Measurements from ENCODE around the gene GHR.
A peak's percentile ranks its signal among the peaks of the same experiment; 100 is the strongest.

The GHR gene

GRCh38 chr5:42745426-42745825, 322.2 kb downstream of the GHR start:
- H3K4me3 ChIP-seq (ENCODE audit: low read depth, low read length), result no peak overlapping the region
- TF ChIP-seq CTCF (IDR thresholded peaks at IDR 0.05; ENCODE audit: borderline replicate concordance, insufficient read depth, low read depth, low read length), result peak; percentile 41; the same call in 1 of the 2 replicates

GRCh38 chr5:42745856-42746255, 322.6 kb downstream of the GHR start:
- no peak for TF ChIP-seq CTCF (IDR thresholded peaks at IDR 0.05; ENCODE audit: borderline replicate concordance, insufficient read depth, low read depth, low read length)

DNA sequence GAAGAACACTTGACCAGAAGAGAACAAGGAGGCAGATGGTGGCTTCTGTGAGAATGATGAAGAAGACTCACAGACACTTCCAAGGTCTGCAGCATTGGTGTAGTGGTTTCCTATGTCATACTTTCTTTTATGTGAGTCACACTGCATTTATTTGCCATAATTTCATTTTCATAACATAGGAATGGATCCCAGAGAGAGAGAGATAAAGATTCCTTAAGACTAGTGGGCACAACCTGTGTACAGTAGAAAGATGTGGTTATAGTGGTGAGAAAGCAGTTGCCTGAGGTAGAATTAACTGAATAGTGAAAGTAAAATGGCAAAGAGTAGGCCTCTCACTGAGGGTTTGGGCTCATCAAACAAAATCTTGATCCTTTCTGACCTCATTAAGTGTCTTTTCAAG, 325.8 kb downstream of the GHR start:
- no peak overlapping the region for H3K4me3 ChIP-seq (ENCODE audit: low read depth, low read length)
- TF ChIP-seq CTCF (IDR thresholded peaks at IDR 0.05; ENCODE audit: borderline replicate concordance, insufficient read depth, low read depth, low read length), result no peak

More at GRCh38 chr5:42745856-42746255, 322.6 kb downstream of the GHR start:
- no peak overlapping the region for H3K4me3 ChIP-seq (ENCODE audit: low read depth, low read length)

GRCh38 chr5:42750507-42750906, 327.3 kb downstream of the GHR start:
- H3K4me3 ChIP-seq (ENCODE audit: low read depth, low read length), result no peak overlapping the region
- no peak for TF ChIP-seq CTCF (IDR thresholded peaks at IDR 0.05; ENCODE audit: borderline replicate concordance, insufficient read depth, low read depth, low read length)

DNA sequence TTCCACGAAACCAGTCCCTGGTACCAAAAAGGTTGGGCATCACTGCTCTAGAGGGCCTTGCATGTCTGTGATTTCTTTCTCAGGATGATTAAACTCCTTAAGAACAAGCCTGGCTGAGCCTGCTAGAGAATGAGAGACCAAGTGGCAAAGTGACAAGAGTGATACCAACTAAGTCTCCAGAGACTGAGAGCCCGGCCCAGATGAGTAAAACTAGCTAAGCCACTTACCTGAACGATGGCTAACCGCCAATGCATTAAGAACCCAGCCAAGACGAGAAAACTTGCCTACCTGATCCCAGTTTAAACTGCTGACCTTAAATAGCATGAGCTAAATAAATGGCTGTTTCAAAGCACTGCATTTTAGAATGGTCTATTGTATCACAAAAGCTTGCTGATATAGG, 327.8 kb downstream of the GHR start:
- no peak overlapping the region for H3K4me3 ChIP-seq (ENCODE audit: low read depth, low read length)
- TF ChIP-seq CTCF (IDR thresholded peaks at IDR 0.05; ENCODE audit: borderline replicate concordance, insufficient read depth, low read depth, low read length), result no peak

GRCh38 chr5:42753099-42753498, 329.9 kb downstream of the GHR start:
- no peak for TF ChIP-seq CTCF (IDR thresholded peaks at IDR 0.05; ENCODE audit: borderline replicate concordance, insufficient read depth, low read depth, low read length)
- H3K4me3 ChIP-seq (ENCODE audit: low read depth, low read length), result no peak overlapping the region

- H3K4me3 ChIP-seq (ENCODE audit: low read depth, low read length), result no peak within 1 kb of the TSS
- TF ChIP-seq CTCF (IDR thresholded peaks at IDR 0.05; ENCODE audit: borderline replicate concordance, insufficient read depth, low read depth, low read length), result no peak
Measured at GRCh38 chr5:42756606-42757601, 333.7 kb downstream of the GHR start, which contains the start of gene CCDC152. CCDC152 (plus strand) TSS chr5:42756818; CDS start chr5:42759122, 2,304 bp downstream.

All from GM12875 (cell line).